Measurements from ENCODE around the gene CHAT. TPM values are rescaled to one million over a fixed set of nuclear protein-coding genes. Genes with fewer than 3 reads are reported as not detected.

Gene CHAT
- total RNA-seq, 2 experiments from 2014 or later: not detected

- H4K20me1 ChIP-seq (ENCODE audit: insufficient read depth, low read length): no peaks in the 10 kb centered on the region
- no peak overlapping the region for H3K4me2 ChIP-seq (ENCODE audit: low read length)
- no peaks in the 10 kb centered on the region for H3K9me2 ChIP-seq (ENCODE audit: insufficient read depth, low read length)
- intact Hi-C loops (cut with micrococcal nuclease; ENCODE audit: unreplicated experiment): no loop called here
- no peak overlapping the region for H3K4me3 ChIP-seq (ENCODE audit: low read depth, low read length, poor library complexity, severe bottlenecking)
- no TSS peak for BruUV-seq (replicated peaks)
- ChIA-PET CTCF (ENCODE audit: unreplicated experiment) (no interaction called here), POLR2A (interaction anchor here (0.7 kb wide), 1 partner anchor 73 kb away, joined by 4 read pairs; no protein-coding TSS in a partner anchor)
- H2AFZ ChIP-seq (ENCODE audit: low read length): no peak overlapping the region
- DNase-seq (ENCODE audit: low spot score): no peak
- no peaks in the 10 kb centered on the region for H3K9me3 ChIP-seq (ENCODE audit: low read length)
- H3K27ac ChIP-seq (ENCODE audit: low read depth, low read length, poor library complexity, severe bottlenecking): no peak overlapping the region
- no peaks in the 10 kb centered on the region for H3K36me3 ChIP-seq (ENCODE audit: insufficient read depth, low read length)
- TF ChIP-seq EZH2phosphoT487 (IDR thresholded peaks at IDR 0.05; ENCODE audit: borderline replicate concordance, low read depth, low read length) (no peak), CTCF (conservative IDR thresholded peaks at IDR 0.05; ENCODE audit: low read length) (no peak)
- H3K79me2 ChIP-seq (ENCODE audit: insufficient read depth, low read depth, low read length): no peaks in the 10 kb centered on the region
- H3K4me1 ChIP-seq (ENCODE audit: insufficient read depth, low read length, poor library complexity, severe bottlenecking): no peaks in the 10 kb centered on the region
Observed at GRCh38 chr10:49617121-49618020, 3.5 kb downstream of the CHAT start.

- no peak overlapping the region for H3K4me3 ChIP-seq (ENCODE audit: low read depth, low read length, poor library complexity, severe bottlenecking)
- intact Hi-C loops (cut with micrococcal nuclease; ENCODE audit: unreplicated experiment): no loop called here
- no peak overlapping the region for H3K4me2 ChIP-seq (ENCODE audit: low read length)
- no TSS peak for BruUV-seq (replicated peaks)
- H3K9me2 ChIP-seq (ENCODE audit: insufficient read depth, low read length): no peaks in the 10 kb centered on the region
- CTCF ChIA-PET (ENCODE audit: unreplicated experiment): no interaction called here
- no peaks in the 10 kb centered on the region for H3K4me1 ChIP-seq (ENCODE audit: insufficient read depth, low read length, poor library complexity, severe bottlenecking)
- no peaks in the 10 kb centered on the region for H3K9me3 ChIP-seq (ENCODE audit: low read length)
- POLR2A ChIA-PET: no interaction called here
- TF ChIP-seq CTCF (conservative IDR thresholded peaks at IDR 0.05; ENCODE audit: low read length) (no peak; the same call in 1 of the 2 replicates), EZH2phosphoT487 (IDR thresholded peaks at IDR 0.05; ENCODE audit: borderline replicate concordance, low read depth, low read length) (no peak)
- H3K27ac ChIP-seq (ENCODE audit: low read depth, low read length, poor library complexity, severe bottlenecking): no peak overlapping the region
- H3K79me2 ChIP-seq (ENCODE audit: insufficient read depth, low read depth, low read length): no peaks in the 10 kb centered on the region
- no peaks in the 10 kb centered on the region for H4K20me1 ChIP-seq (ENCODE audit: insufficient read depth, low read length)
- no peaks in the 10 kb centered on the region for H3K36me3 ChIP-seq (ENCODE audit: insufficient read depth, low read length)
- no peak for DNase-seq (ENCODE audit: low spot score)
- no peak overlapping the region for H2AFZ ChIP-seq (ENCODE audit: low read length)
Observed at GRCh38 chr10:49618821-49619220, 5.0 kb downstream of the CHAT start.

DNA sequence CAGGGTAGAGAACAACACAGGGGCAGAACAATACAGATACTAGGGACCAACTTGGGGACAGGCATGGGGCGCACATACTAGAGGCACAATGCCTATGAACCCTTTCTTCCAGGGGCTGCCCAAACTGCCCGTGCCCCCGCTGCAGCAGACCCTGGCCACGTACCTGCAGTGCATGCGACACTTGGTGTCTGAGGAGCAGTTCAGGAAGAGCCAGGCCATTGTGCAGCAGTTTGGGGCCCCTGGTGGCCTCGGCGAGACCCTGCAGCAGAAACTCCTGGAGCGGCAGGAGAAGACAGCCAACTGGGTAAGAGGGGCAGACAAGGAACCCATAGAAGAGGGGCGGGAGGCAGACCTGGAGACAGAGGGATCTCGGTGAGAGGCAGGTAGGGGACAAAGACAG lies 5.8 kb downstream of the CHAT start:
- Histone ChIP-seq H3K9me2 (ENCODE audit: insufficient read depth, low read length) (no peaks in the 10 kb centered on the region), H3K27ac (ENCODE audit: low read depth, low read length, poor library complexity, severe bottlenecking) (no peak overlapping the region), H3K4me2 (ENCODE audit: low read length) (no peak overlapping the region), H2AFZ (ENCODE audit: low read length) (no peak overlapping the region), H3K4me1 (ENCODE audit: insufficient read depth, low read length, poor library complexity, severe bottlenecking) (no peaks in the 10 kb centered on the region), H3K36me3 (ENCODE audit: insufficient read depth, low read length) (no peaks in the 10 kb centered on the region), H3K79me2 (ENCODE audit: insufficient read depth, low read depth, low read length) (no peaks in the 10 kb centered on the region), H3K4me3 (ENCODE audit: low read depth, low read length, poor library complexity, severe bottlenecking) (no peak overlapping the region), H4K20me1 (ENCODE audit: insufficient read depth, low read length) (no peaks in the 10 kb centered on the region), H3K9me3 (ENCODE audit: low read length) (no peaks in the 10 kb centered on the region)
- no TSS peak for BruUV-seq (replicated peaks)
- TF ChIP-seq CTCF (conservative IDR thresholded peaks at IDR 0.05; ENCODE audit: low read length) (no peak), EZH2phosphoT487 (IDR thresholded peaks at IDR 0.05; ENCODE audit: borderline replicate concordance, low read depth, low read length) (no peak)
- ChIA-PET CTCF (ENCODE audit: unreplicated experiment) (no interaction called here), POLR2A (interaction anchor here (0.6 kb wide), 1 partner anchor 601 kb away, joined by 3 read pairs; no protein-coding TSS in a partner anchor)
- intact Hi-C loops (cut with micrococcal nuclease; ENCODE audit: unreplicated experiment): no loop called here
- no peak for DNase-seq (ENCODE audit: low spot score)

Measured in OCI-LY7 (cell line).